ENCODE data around the gene MYB. TPM values are rescaled to one million over a fixed set of nuclear protein-coding genes. Genes with fewer than 3 reads are reported as not detected.
"Not testable (repeated sequence)": the region's sequence is repeated elsewhere in the genome, so short reads cannot be mapped to it uniquely, and the experiment has no call there.

MYB gene
- under 1 TPM in 3 of 4 donors, not detected in 1; 0.50 to 0.96 (median 0.56) TPM for total RNA-seq

- ATAC-seq (ENCODE audit: low FRiP score) (peak; percentile 65), DNase-seq (ENCODE audit: low spot score) (no peak)
- TF ChIP-seq, protein P1, sequence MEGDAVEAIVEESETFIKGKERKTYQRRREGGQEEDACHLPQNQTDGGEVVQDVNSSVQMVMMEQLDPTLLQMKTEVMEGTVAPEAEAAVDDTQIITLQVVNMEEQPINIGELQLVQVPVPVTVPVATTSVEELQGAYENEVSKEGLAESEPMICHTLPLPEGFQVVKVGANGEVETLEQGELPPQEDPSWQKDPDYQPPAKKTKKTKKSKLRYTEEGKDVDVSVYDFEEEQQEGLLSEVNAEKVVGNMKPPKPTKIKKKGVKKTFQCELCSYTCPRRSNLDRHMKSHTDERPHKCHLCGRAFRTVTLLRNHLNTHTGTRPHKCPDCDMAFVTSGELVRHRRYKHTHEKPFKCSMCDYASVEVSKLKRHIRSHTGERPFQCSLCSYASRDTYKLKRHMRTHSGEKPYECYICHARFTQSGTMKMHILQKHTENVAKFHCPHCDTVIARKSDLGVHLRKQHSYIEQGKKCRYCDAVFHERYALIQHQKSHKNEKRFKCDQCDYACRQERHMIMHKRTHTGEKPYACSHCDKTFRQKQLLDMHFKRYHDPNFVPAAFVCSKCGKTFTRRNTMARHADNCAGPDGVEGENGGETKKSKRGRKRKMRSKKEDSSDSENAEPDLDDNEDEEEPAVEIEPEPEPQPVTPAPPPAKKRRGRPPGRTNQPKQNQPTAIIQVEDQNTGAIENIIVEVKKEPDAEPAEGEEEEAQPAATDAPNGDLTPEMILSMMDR (IDR thresholded peaks at IDR 0.05): no peak
Observed at GRCh38 chr6:135180542-135181332, at the start of gene MYB. MYB (plus strand) TSS chr6:135181308; CDS start chr6:135181514, 206 bp downstream.

DNA sequence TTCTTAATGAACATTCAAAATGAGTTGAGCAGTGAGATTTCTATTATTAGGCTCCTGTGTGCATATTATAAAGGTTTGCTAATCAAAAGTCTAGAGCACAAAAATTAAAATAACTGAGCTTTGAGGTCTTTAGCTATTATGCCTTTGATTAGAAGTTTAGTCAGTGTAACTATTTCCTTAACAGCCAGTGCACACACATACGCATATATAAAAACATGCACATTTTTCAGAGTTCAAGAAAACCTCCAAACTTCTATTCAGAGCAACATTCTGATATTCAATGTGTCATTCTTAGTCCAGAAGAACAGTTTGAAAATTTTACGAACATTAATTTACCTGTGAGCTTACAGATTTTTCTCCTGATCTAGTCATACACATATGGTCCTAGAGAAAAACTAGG, 48.3 kb upstream of the MYB start:
- ATAC-seq (ENCODE audit: low FRiP score): no peak
- no peak for DNase-seq (ENCODE audit: low spot score)
- TF ChIP-seq, protein P1 (IDR thresholded peaks at IDR 0.05): no peak

- no peak for DNase-seq (ENCODE audit: low spot score)
- TF ChIP-seq, protein P1 (IDR thresholded peaks at IDR 0.05): no peak
- no peak for ATAC-seq (ENCODE audit: low FRiP score)
Observed at GRCh38 chr6:135135835-135136234, 45.3 kb upstream of the MYB start.

GRCh38 chr6:135137826-135138225, 43.3 kb upstream of the MYB start:
- ATAC-seq (ENCODE audit: low FRiP score): no peak
- TF ChIP-seq, protein P1 (IDR thresholded peaks at IDR 0.05): no peak
- DNase-seq (ENCODE audit: low spot score): no peak

- DNase-seq (ENCODE audit: low spot score) (no peak), ATAC-seq (ENCODE audit: low FRiP score) (no peak)
- TF ChIP-seq, protein P1 (IDR thresholded peaks at IDR 0.05): no peak
Observed at GRCh38 chr6:135141182-135141581, 39.9 kb upstream of the MYB start.

GRCh38 chr6:135141728-135142127, 39.4 kb upstream of the MYB start:
- ATAC-seq (ENCODE audit: low FRiP score) (no peak), DNase-seq (ENCODE audit: low spot score) (no peak)
- TF ChIP-seq, protein P1 (IDR thresholded peaks at IDR 0.05): no peak

- not testable (repeated sequence) for ATAC-seq (ENCODE audit: low FRiP score); DNase-seq (ENCODE audit: low spot score)
Observed at GRCh38 chr6:135142232-135142631, 38.9 kb upstream of the MYB start.

Measured in omental fat pad (tissue), 4 donors.